Measurements from ENCODE around the gene WDR90.

Gene WDR90

GRCh38 chr16:626787-627453 is 22.2 kb upstream of the WDR90 start:
- DNase-seq (ENCODE audit: low read depth) = no peak

- no peak for DNase-seq (ENCODE audit: low read depth)
Observed at GRCh38 chr16:627454-628239, 21.5 kb upstream of the WDR90 start.

- DNase-seq (ENCODE audit: low read depth) = no peak
Observed at GRCh38 chr16:628321-629061, 20.7 kb upstream of the WDR90 start.

GRCh38 chr16:629185-629832 is 19.9 kb upstream of the WDR90 start:
- no peak for DNase-seq (ENCODE audit: low read depth)

GRCh38 chr16:629833-630248 is 19.3 kb upstream of the WDR90 start:
- no peak for DNase-seq (ENCODE audit: low read depth)

GRCh38 chr16:630249-630814 is 18.8 kb upstream of the WDR90 start:
- DNase-seq (ENCODE audit: low read depth) = no peak

GRCh38 chr16:630815-631405 is 18.3 kb upstream of the WDR90 start, which contains the start of gene WFIKKN1:
TSS of gene WFIKKN1 (plus strand) at chr16:630985. CDS start at chr16:631254, 269 bp downstream.
- no peak for DNase-seq (ENCODE audit: low read depth)

- DNase-seq (ENCODE audit: low read depth) = no peak
Observed at GRCh38 chr16:631808-632358, 17.3 kb upstream of the WDR90 start.

- no peak for DNase-seq (ENCODE audit: low read depth)
Observed at GRCh38 chr16:632486-633335, 16.5 kb upstream of the WDR90 start.

GRCh38 chr16:633336-634050 is 15.7 kb upstream of the WDR90 start:
- no peak for DNase-seq (ENCODE audit: low read depth)

GRCh38 chr16:634051-634670 is 15.0 kb upstream of the WDR90 start:
- no peak for DNase-seq (ENCODE audit: low read depth)

GRCh38 chr16:634996-635395 is 14.2 kb upstream of the WDR90 start:
- DNase-seq (ENCODE audit: low read depth) = no peak

- no peak for DNase-seq (ENCODE audit: low read depth)
Observed at GRCh38 chr16:635573-636205, 13.5 kb upstream of the WDR90 start.

GRCh38 chr16:636206-637080 is 12.7 kb upstream of the WDR90 start, which contains the start of gene METTL26:
TSS of gene METTL26 (minus strand) at chr16:636305. CDS start at chr16:636290, 15 bp downstream.
- peak; percentile 86 for DNase-seq (ENCODE audit: low read depth)

- peak; percentile 77 for DNase-seq (ENCODE audit: low read depth)
Observed at GRCh38 chr16:637081-638018, 11.8 kb upstream of the WDR90 start.

- DNase-seq (ENCODE audit: low read depth) = no peak
Observed at GRCh38 chr16:638034-638543, 11.1 kb upstream of the WDR90 start.

Data from stimulated activated CD8-positive, alpha-beta memory T cell treated with anti-CD3 and anti-CD28 coated beads, Interleukin-12 subunit alpha, Interleukin-12 subunit beta, amount 100 ng/mL, for 1 hour (primary cell).